Hair follicular keratinocyte (primary cell): ENCODE data around the gene MYMX. TPM values are rescaled to one million over a fixed set of nuclear protein-coding genes. Genes with fewer than 3 reads are reported as not detected.

ENCODE experiments used
- total RNA-seq: library from RNA; depleted of rRNA; stranded (reverse); fragments of >200 nt; gene quantifications from 2 replicates; pipeline ENCODE4 v1.2.3, GENCODE V29; 2015

MYMX gene
- not detected in 2 replicates for total RNA-seq

GRCh38 chr6:44216677-44217331, at the start of gene MYMX:
Gene MYMX, plus strand, starts transcription at chr6:44216926. Its CDS starts 546 bp downstream, at chr6:44217472.

DNA sequence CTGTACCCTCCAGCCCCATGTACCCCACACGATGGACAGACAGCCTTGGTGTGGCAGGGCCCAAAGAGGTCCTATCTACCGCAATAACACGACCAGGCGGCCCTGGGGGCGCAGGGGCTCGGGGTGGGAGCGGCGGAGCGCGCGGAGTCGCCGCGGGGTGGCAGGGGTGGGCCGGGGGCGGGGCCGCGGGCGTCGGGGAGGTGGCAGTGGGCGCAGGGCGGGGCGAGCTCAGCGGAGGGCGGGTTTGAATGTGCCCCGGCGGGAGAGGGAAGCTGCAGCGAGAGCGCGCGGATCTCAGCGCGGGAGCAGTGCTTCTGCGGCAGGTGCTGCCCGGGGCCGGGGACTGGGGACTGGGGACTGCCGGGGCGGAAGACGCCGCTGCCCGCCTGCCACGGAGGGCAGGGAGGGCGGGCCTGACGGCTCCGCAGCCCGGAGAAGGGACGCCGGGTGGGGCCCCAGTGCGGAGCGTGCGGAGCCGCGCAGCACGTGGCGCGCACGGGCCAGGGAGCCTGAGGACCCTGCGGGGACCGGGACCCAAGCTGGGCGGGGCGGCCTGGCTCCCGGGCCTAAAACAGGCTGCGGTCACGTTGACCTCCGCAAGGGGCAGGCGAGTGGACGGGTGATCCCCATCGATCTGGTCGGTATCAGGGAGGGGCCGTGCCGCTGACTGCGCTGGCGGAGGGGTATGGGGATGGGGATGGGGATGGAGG, 6.7 kb downstream of the MYMX start, which contains the start of gene SLC29A1:
TSS of gene SLC29A1 (plus strand) at position 277 of the 710 bp plus-strand sequence. CDS start 3,719 bp downstream, outside the sequence.

DNA sequence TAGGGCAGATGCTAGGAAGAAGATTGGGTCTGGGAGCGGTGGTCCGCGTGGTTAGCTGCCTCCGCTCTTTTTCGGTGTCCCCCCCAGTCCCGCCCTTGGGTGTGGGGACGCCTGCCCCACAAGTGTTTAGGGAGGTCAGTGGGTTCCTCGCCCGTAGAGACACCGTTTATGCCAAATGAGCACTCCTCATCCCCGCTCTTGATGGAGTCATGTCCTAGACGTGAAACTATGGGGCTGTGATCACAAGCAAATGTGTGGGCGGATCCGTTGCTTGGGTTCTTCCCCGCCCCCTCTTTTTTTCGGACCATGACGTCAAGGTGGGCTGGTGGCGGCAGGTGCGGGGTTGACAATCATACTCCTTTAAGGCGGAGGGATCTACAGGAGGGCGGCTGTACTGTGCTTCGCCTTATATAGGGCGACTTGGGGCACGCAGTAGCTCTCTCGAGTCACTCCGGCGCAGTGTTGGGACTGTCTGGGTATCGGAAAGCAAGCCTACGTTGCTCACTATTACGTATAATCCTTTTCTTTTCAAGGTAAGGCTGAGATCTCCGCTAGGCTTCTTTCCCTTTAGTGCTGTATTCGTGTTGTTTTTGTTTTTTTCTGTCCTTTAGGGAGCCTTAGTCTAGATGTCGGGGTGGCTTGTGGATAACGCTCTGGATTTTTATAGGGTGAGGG, 30.1 kb downstream of the MYMX start, which contains the start of gene HSP90AB1:
TSS of gene HSP90AB1 (plus strand) at position 439 of the 675 bp plus-strand sequence. CDS start 1,529 bp downstream, outside the sequence.

GRCh38 chr6:44257025-44257752, 40.5 kb downstream of the MYMX start, which contains the start of gene SLC35B2:
Gene SLC35B2, minus strand, starts transcription at chr6:44257528. Its CDS starts 118 bp downstream, at chr6:44257410.

DNA sequence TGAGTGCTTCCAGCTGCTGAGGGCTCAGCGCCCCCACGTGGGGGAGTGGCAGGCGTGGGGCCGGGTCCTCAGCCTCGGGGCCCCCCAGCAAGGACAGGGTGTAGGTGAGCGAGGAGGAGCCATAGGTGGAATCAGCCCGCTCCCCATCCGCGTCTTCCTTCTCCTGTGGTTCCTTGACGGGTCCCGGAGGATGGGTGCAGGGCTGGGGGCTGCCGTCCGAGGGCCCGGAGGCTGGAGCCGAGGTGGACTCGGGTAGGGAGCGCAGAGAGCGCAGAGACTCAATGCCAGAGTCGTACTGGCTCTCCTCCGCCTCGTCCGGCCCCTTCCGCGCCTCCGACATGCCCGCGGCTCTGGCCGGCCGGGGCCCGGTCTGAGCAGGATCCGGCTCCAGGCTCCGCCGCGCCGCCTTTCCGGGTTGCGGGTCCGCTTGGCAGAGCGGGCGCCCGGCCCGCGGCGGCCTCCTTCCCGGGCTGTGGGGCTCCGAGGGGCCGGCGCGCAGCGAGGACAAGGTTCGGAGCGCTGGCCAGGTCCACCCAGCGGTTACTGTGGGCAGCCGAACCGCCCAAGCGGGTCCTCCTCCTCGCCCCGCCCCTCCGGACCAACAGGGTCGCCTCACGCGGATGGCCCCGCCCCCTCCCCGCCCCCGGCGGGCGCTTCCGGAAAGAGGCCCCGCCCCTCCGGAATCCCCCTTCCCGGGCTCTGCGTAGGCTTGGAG, 48.4 kb downstream of the MYMX start, which contains the start of gene NFKBIE:
TSS of gene NFKBIE (minus strand) at position 545 of the 715 bp plus-strand sequence. CDS start at position 340, 205 bp downstream.

Other genes starting within 250 kb of the MYMX start
- 98.2 and 133 TPM in 2 replicates for gene MRPL14, start 89.5 kb upstream of the MYMX start, total RNA-seq
- gene TMEM63B, start 89.4 kb upstream of the MYMX start, total RNA-seq: 56.5 and 62.3 TPM in 2 replicates
- not detected in 2 replicates for gene CAPN11, start 58.1 kb upstream of the MYMX start, total RNA-seq
- gene SLC29A1, start 6.7 kb downstream of the MYMX start, total RNA-seq: 23.2 and 50.3 TPM in 2 replicates
- 822 and 1,294 TPM in 2 replicates for gene HSP90AB1, start 30.2 kb downstream of the MYMX start, total RNA-seq
- gene SLC35B2, start 40.6 kb downstream of the MYMX start, total RNA-seq: 74.6 and 75.2 TPM in 2 replicates
- gene NFKBIE, start 48.6 kb downstream of the MYMX start, total RNA-seq: 35.1 and 36.9 TPM in 2 replicates
- gene TMEM151B, start 53.5 kb downstream of the MYMX start, total RNA-seq: under 0.01 TPM in 1 of 2 replicates, not detected in the other
- gene AARS2, start 96.4 kb downstream of the MYMX start, total RNA-seq: 9.7 and 17.2 TPM in 2 replicates
- not detected in 2 replicates for gene SPATS1, start 125.7 kb downstream of the MYMX start, total RNA-seq
- 14.3 and 16.0 TPM in 2 replicates for gene CDC5L, start 170.8 kb downstream of the MYMX start, total RNA-seq